Measurements from ENCODE around the gene STYK1. TPM values are rescaled to one million over a fixed set of nuclear protein-coding genes. Genes with fewer than 3 reads are reported as not detected.

Gene STYK1
- total RNA-seq, 1 donor from 2014 or later = 4.6 TPM

- no peak for DNase-seq (ENCODE audit: low read depth)
- no peak overlapping the region for H3K4me3 ChIP-seq (ENCODE audit: low read depth, low read length)
- no peak for TF ChIP-seq CTCF (conservative IDR thresholded peaks at IDR 0.05; ENCODE audit: low read depth, low read length)
These were observed 15.3 kb upstream of the STYK1 start for GRCh38 chr12:10689146-10689545.

- no peak for TF ChIP-seq CTCF (conservative IDR thresholded peaks at IDR 0.05; ENCODE audit: low read depth, low read length)
- DNase-seq (ENCODE audit: low read depth) = no peak
These were observed 14.2 kb upstream of the STYK1 start for GRCh38 chr12:10688042-10688441.

GRCh38 chr12:10672231-10672868, 1.5 kb downstream of the STYK1 start:
- TF ChIP-seq CTCF (conservative IDR thresholded peaks at IDR 0.05; ENCODE audit: low read depth, low read length) = no peak
- no peak overlapping the region for H3K4me3 ChIP-seq (ENCODE audit: low read depth, low read length)
- DNase-seq (ENCODE audit: low read depth) = no peak

More at GRCh38 chr12:10688042-10688441, 14.2 kb upstream of the STYK1 start:
- H3K4me3 ChIP-seq (ENCODE audit: low read depth, low read length) = no peak overlapping the region

GRCh38 chr12:10669533-10669932, 4.3 kb downstream of the STYK1 start:
- no peak for TF ChIP-seq CTCF (conservative IDR thresholded peaks at IDR 0.05; ENCODE audit: low read depth, low read length)
- H3K4me3 ChIP-seq (ENCODE audit: low read depth, low read length) = no peak overlapping the region
- no peak for DNase-seq (ENCODE audit: low read depth)

- no peak overlapping the region for H3K4me3 ChIP-seq (ENCODE audit: low read depth, low read length)
- TF ChIP-seq CTCF (conservative IDR thresholded peaks at IDR 0.05; ENCODE audit: low read depth, low read length) = no peak
- DNase-seq (ENCODE audit: low read depth) = no peak
These were observed 5.3 kb downstream of the STYK1 start for GRCh38 chr12:10668526-10668925.

GRCh38 chr12:10667581-10667980, 6.3 kb downstream of the STYK1 start:
- no peak for TF ChIP-seq CTCF (conservative IDR thresholded peaks at IDR 0.05; ENCODE audit: low read depth, low read length)
- no peak for DNase-seq (ENCODE audit: low read depth)
- H3K4me3 ChIP-seq (ENCODE audit: low read depth, low read length) = no peak overlapping the region

GRCh38 chr12:10664499-10664898, 9.4 kb downstream of the STYK1 start:
- no peak for DNase-seq (ENCODE audit: low read depth)
- TF ChIP-seq CTCF (conservative IDR thresholded peaks at IDR 0.05; ENCODE audit: low read depth, low read length) = no peak
- no peak overlapping the region for H3K4me3 ChIP-seq (ENCODE audit: low read depth, low read length)
